ENCODE data around the gene UXS1.

The UXS1 gene

GRCh38 chr2:106053116-106053515, 141.0 kb downstream of the UXS1 start:
- Histone ChIP-seq H3K23ac (ENCODE audit: low read length) (no peak overlapping the region), H3K4ac (ENCODE audit: low read depth, low read length) (no peak overlapping the region), H3K4me3 (ENCODE audit: low read depth, low read length) (no peak overlapping the region), H3K9ac (ENCODE audit: low read length) (no peak overlapping the region), H3K27ac (ENCODE audit: low read depth, low read length) (no peak overlapping the region), H2AK5ac (ENCODE audit: low read length) (no peak overlapping the region), H3K79me2 (ENCODE audit: control insufficient read depth, insufficient read depth, low read length, poor library complexity) (no peaks in the 10 kb centered on the region), H2BK5ac (ENCODE audit: low read depth, low read length, poor library complexity) (no peak overlapping the region), H3K79me1 (ENCODE audit: low read length) (no peaks in the 10 kb centered on the region), H4K8ac (ENCODE audit: low read depth, low read length) (no peak overlapping the region), H3K9me3 (ENCODE audit: insufficient read depth, low read depth, low read length) (no peaks in the 10 kb centered on the region), H3K14ac (ENCODE audit: low read length) (no peak overlapping the region), H3K18ac (ENCODE audit: low read length) (no peak overlapping the region), H3K4me1 (ENCODE audit: control insufficient read depth in 1 of 2, insufficient read depth in 2 of 2, low read length in 2 of 2) (no peaks in the 10 kb centered on the region), H4K12ac (ENCODE audit: low read depth, low read length) (no peak overlapping the region), H3K27me3 (ENCODE audit: insufficient read depth, low read length) (no peaks in the 10 kb centered on the region), H3K36me3 (ENCODE audit: control insufficient read depth in 1 of 2, insufficient read depth in 2 of 2, low read length in 2 of 2) (no peaks in the 10 kb centered on the region), H2AFZ (ENCODE audit: insufficient read depth, low read length, poor library complexity) (no peak overlapping the region), H2BK120ac (ENCODE audit: insufficient read depth, low read length, poor library complexity) (no peak overlapping the region), H3K4me2 (ENCODE audit: low read length) (no peak overlapping the region), H4K91ac (ENCODE audit: low read depth, low read length) (no peak overlapping the region), H2BK12ac (ENCODE audit: low read length) (no peak overlapping the region)
- WGBS (ENCODE audit: extremely low coverage, insufficient coverage, insufficient read length): no CpG with 5 or more reads among the region's 2 CpGs
- no peak for DNase-seq

DNA sequence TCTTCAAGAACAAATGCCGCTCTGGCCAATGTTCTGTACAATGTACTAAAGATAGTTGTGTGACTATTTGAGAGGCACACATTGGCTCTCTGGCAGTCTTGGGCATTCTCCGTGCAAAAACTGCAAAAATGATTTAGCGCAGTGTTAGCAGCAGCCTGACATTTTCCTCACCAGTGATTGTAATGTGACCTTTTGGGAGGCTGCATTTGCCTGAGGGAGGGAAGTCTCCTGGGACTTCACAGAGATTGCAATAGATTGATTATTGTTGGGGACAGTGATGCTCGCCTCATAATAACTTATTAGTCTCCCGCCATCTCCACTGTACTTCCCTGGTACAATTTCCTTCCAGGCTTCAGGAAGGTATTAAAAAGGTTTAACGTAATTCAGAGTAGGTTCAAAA, 149.2 kb downstream of the UXS1 start:
- Histone ChIP-seq H2AFZ (ENCODE audit: insufficient read depth, low read length, poor library complexity) (no peak overlapping the region), H2BK120ac (ENCODE audit: insufficient read depth, low read length, poor library complexity) (no peak overlapping the region), H2BK5ac (ENCODE audit: low read depth, low read length, poor library complexity) (no peak overlapping the region), H3K4me1 (ENCODE audit: control insufficient read depth in 1 of 2, insufficient read depth in 2 of 2, low read length in 2 of 2) (no peaks in the 10 kb centered on the region), H3K79me2 (ENCODE audit: control insufficient read depth, insufficient read depth, low read length, poor library complexity) (no peaks in the 10 kb centered on the region), H2AK5ac (ENCODE audit: low read length) (no peak overlapping the region), H3K36me3 (ENCODE audit: control insufficient read depth in 1 of 2, insufficient read depth in 2 of 2, low read length in 2 of 2) (no peaks in the 10 kb centered on the region), H4K91ac (ENCODE audit: low read depth, low read length) (no peak overlapping the region), H3K27ac (ENCODE audit: low read depth, low read length) (no peak overlapping the region), H4K12ac (ENCODE audit: low read depth, low read length) (no peak overlapping the region), H3K9me3 (ENCODE audit: insufficient read depth, low read depth, low read length) (peaks cover 1% of the 10 kb centered on the region), H3K4me2 (ENCODE audit: low read length) (no peak overlapping the region), H3K27me3 (ENCODE audit: insufficient read depth, low read length) (no peaks in the 10 kb centered on the region), H3K23ac (ENCODE audit: low read length) (no peak overlapping the region), H3K4ac (ENCODE audit: low read depth, low read length) (no peak overlapping the region), H3K14ac (ENCODE audit: low read length) (no peak overlapping the region), H2BK12ac (ENCODE audit: low read length) (no peak overlapping the region), H3K79me1 (ENCODE audit: low read length) (no peaks in the 10 kb centered on the region), H3K18ac (ENCODE audit: low read length) (no peak overlapping the region), H4K8ac (ENCODE audit: low read depth, low read length) (no peak overlapping the region), H3K4me3 (ENCODE audit: low read depth, low read length) (no peak overlapping the region), H3K9ac (ENCODE audit: low read length) (no peak overlapping the region)
- DNase-seq: no peak
- WGBS (ENCODE audit: extremely low coverage, insufficient coverage, insufficient read length): no CpG with 5 or more reads among the region's 6 CpGs

GRCh38 chr2:106044021-106044420, 150.1 kb downstream of the UXS1 start:
- H2BK5ac ChIP-seq (ENCODE audit: low read depth, low read length, poor library complexity): no peak overlapping the region
- no peak overlapping the region for H3K9ac ChIP-seq (ENCODE audit: low read length)
- H3K4me3 ChIP-seq (ENCODE audit: low read depth, low read length): no peak overlapping the region
- H4K91ac ChIP-seq (ENCODE audit: low read depth, low read length): no peak overlapping the region
- H3K4me1 ChIP-seq (ENCODE audit: control insufficient read depth in 1 of 2, insufficient read depth in 2 of 2, low read length in 2 of 2): no peaks in the 10 kb centered on the region
- no peak overlapping the region for H3K27ac ChIP-seq (ENCODE audit: low read depth, low read length)
- no peak overlapping the region for H2BK12ac ChIP-seq (ENCODE audit: low read length)
- H3K36me3 ChIP-seq (ENCODE audit: control insufficient read depth in 1 of 2, insufficient read depth in 2 of 2, low read length in 2 of 2): no peaks in the 10 kb centered on the region
- no peak overlapping the region for H4K12ac ChIP-seq (ENCODE audit: low read depth, low read length)
- peaks cover 1% of the 10 kb centered on the region for H3K9me3 ChIP-seq (ENCODE audit: insufficient read depth, low read depth, low read length)
- no peak overlapping the region for H3K4me2 ChIP-seq (ENCODE audit: low read length)
- H3K4ac ChIP-seq (ENCODE audit: low read depth, low read length): no peak overlapping the region
- no peaks in the 10 kb centered on the region for H3K79me2 ChIP-seq (ENCODE audit: control insufficient read depth, insufficient read depth, low read length, poor library complexity)
- no peak for DNase-seq
- no peaks in the 10 kb centered on the region for H3K27me3 ChIP-seq (ENCODE audit: insufficient read depth, low read length)
- WGBS (ENCODE audit: extremely low coverage, insufficient coverage, insufficient read length): no CpG with 5 or more reads among the region's 4 CpGs
- no peak overlapping the region for H4K8ac ChIP-seq (ENCODE audit: low read depth, low read length)
- H3K14ac ChIP-seq (ENCODE audit: low read length): no peak overlapping the region
- H2AK5ac ChIP-seq (ENCODE audit: low read length): no peak overlapping the region
- H2BK120ac ChIP-seq (ENCODE audit: insufficient read depth, low read length, poor library complexity): no peak overlapping the region
- no peak overlapping the region for H2AFZ ChIP-seq (ENCODE audit: insufficient read depth, low read length, poor library complexity)
- no peaks in the 10 kb centered on the region for H3K79me1 ChIP-seq (ENCODE audit: low read length)
- no peak overlapping the region for H3K18ac ChIP-seq (ENCODE audit: low read length)
- H3K23ac ChIP-seq (ENCODE audit: low read length): no peak overlapping the region
